D341Med (cell line): ENCODE measurements around the gene DCUN1D5.
"Not testable (repeated sequence)": the region's sequence is repeated elsewhere in the genome, so short reads cannot be mapped to it uniquely, and the experiment has no call there.

Experiments used
- DNase-seq: peaks from one replicate; pipeline ENCODE4 v3.0.0; 2012; ENCODE audit warnings: low spot score

DCUN1D5 gene

GRCh38 chr11:103055221-103055890, 36.6 kb downstream of the DCUN1D5 start:
- DNase-seq: peak; percentile 24

- no peak for DNase-seq
These were observed 38.0 kb downstream of the DCUN1D5 start for GRCh38 chr11:103053997-103054396.

GRCh38 chr11:103051981-103052380, 40.0 kb downstream of the DCUN1D5 start:
- no peak for DNase-seq

GRCh38 chr11:103051151-103051801, 40.7 kb downstream of the DCUN1D5 start:
- no peak for DNase-seq

GRCh38 chr11:103050351-103050750, 41.6 kb downstream of the DCUN1D5 start:
- no peak for DNase-seq

- DNase-seq: no peak
These were observed 44.1 kb downstream of the DCUN1D5 start for GRCh38 chr11:103047837-103048236.

GRCh38 chr11:103043826-103044678, 47.9 kb downstream of the DCUN1D5 start:
- DNase-seq: no peak

- no peak for DNase-seq
These were observed 49.8 kb downstream of the DCUN1D5 start for GRCh38 chr11:103042161-103042560.

GRCh38 chr11:103035791-103036434, 56.0 kb downstream of the DCUN1D5 start:
- DNase-seq: peak; percentile 41

GRCh38 chr11:103035216-103035615, 56.7 kb downstream of the DCUN1D5 start:
- no peak for DNase-seq

GRCh38 chr11:103031834-103032233, 60.1 kb downstream of the DCUN1D5 start:
- DNase-seq: no peak

- DNase-seq: no peak
These were observed 62.6 kb downstream of the DCUN1D5 start for GRCh38 chr11:103029401-103029800.

- not testable (repeated sequence) for DNase-seq
These were observed 63.5 kb downstream of the DCUN1D5 start for GRCh38 chr11:103028304-103029020.

GRCh38 chr11:103024086-103024485, 67.9 kb downstream of the DCUN1D5 start:
- no peak for DNase-seq

GRCh38 chr11:103016031-103016430, 75.9 kb downstream of the DCUN1D5 start:
- DNase-seq: no peak

- no peak for DNase-seq
These were observed 78.5 kb downstream of the DCUN1D5 start for GRCh38 chr11:103013421-103013820.
